Upper lobe of left lung (tissue), 6 donors: ENCODE data around the gene PSMA6. TPM values are rescaled to one million over a fixed set of nuclear protein-coding genes. Genes with fewer than 3 reads are reported as not detected.
A peak's percentile ranks its signal among the peaks of the same experiment; 100 is the strongest.

ENCODE experiments used
- ATAC-seq, 2 donors: fragments of 200-7000 bp; cut with Tn5 transposase; one replicate each; pipeline ENCODE4 v1.9.1; 2022; ENCODE audit warnings: mild to moderate bottlenecking in 2 of 2, moderate library complexity in 2 of 2; ENCODE audit not compliant: low FRiP score in 2 of 2
- DNase-seq, 2 donors: peaks; one replicate each; pipeline ENCODE4 v3.0.0-alpha.2; 2019 to 2020
- H3K27ac ChIP-seq, 4 donors: fragments of 200-600 bp; sonication (generic); one replicate each; pipeline ENCODE4 v1.5.1; 2016 to 2019
- H3K27me3 ChIP-seq, 4 donors: fragments of 200-600 bp; sonication (generic); one replicate each; pipeline ENCODE4 v1.5.1; 2017 to 2019
- H3K36me3 ChIP-seq, 4 donors: fragments of 200-600 bp; sonication (generic); one replicate each; pipeline ENCODE4 v1.5.1; 2016 to 2019
- H3K4me1 ChIP-seq, 4 donors: fragments of 200-600 bp; sonication (generic); one replicate each; pipeline ENCODE4 v1.5.1; 2018 to 2019
- H3K4me3 ChIP-seq, 4 donors: fragments of 200-600 bp; sonication (generic); one replicate each; pipeline ENCODE4 v1.5.1; 2017 to 2019; ENCODE audit warnings: mild to moderate bottlenecking in 2 of 4, moderate library complexity in 1 of 4
- H3K9me3 ChIP-seq, 4 donors: fragments of 200-600 bp; sonication (generic); one replicate each; pipeline ENCODE4 v1.5.1; 2018 to 2019
- CTCF ChIP-seq, 6 experiments: fragments of 450-650 bp in 4 of 6; fragments of 200-600 bp in 2 of 6; sonication (generic) in 2 of 6; IDR thresholded peaks; one replicate each; pipeline ENCODE4 v1.5.1; 2016 to 2019; ENCODE audit warnings: antibody characterized with exemption in 6 of 6
- EP300 ChIP-seq, 4 donors: sonication (generic); formaldehyde crosslinking; IDR thresholded peaks; one replicate each; pipeline ENCODE4 v1.5.1; 2017; ENCODE audit warnings: antibody characterized with exemption in 4 of 4, control low read depth in 2 of 4
- POLR2A ChIP-seq, 4 donors: fragments of 450-650 bp; IDR thresholded peaks; one replicate each; pipeline ENCODE4 v1.5.1; 2016 to 2017; ENCODE audit warnings: antibody characterized with exemption in 4 of 4, mild to moderate bottlenecking in 2 of 4
- POLR2AphosphoS5 ChIP-seq, 2 donors: sonication (generic); formaldehyde crosslinking; IDR thresholded peaks; one replicate each; pipeline ENCODE4 v1.5.1; 2017; ENCODE audit warnings: antibody characterized with exemption in 2 of 2
- WGBS, 2 donors: methylation state at CpG; one replicate each; pipeline ENCODE4 v1.1.5; 2017 to 2018; 5-methylcytosine and 5-hydroxymethylcytosine counted together
- total RNA-seq, 6 donors: library from RNA; depleted of rRNA in 4 of 6; stranded (reverse); fragments of >200 nt in 4 of 6; gene quantifications; one replicate each; pipeline versions ENCODE4 v1.1.0 to v1.2.1, GENCODE V29; 2016 to 2021
- donor health status: DM: no; HTN: no; CAD: no; lungs with moderate emphysema.
- donor health status: DM: no; HTN: yes; CAD: no; lungs with severe emphysema.

Gene PSMA6
- total RNA-seq, 6 donors from 2014 or later = 63.9 to 213 (median 162) TPM

GRCh38 chr14:35286707-35287106, 5.5 kb upstream of the PSMA6 start:
- DNase-seq = no peak
- peak overlapping the region; percentile 65 to 84 (median 73) for H3K27ac ChIP-seq
- WGBS, 2 donors = 63% methylated on average over 1 of the region's 1 CpG
- no peaks in the 10 kb centered on the region for H3K9me3 ChIP-seq
- peaks cover 0 to 3% (median 0%) of the 10 kb centered on the region in 4 donors for H3K36me3 ChIP-seq
- H3K4me3 ChIP-seq = no peak overlapping the region
- no peaks in the 10 kb centered on the region for H3K27me3 ChIP-seq
- peak in 1 of 2 donors; percentile 37 for ATAC-seq
- no peak for TF ChIP-seq CTCF (IDR thresholded peaks at IDR 0.05)
- TF ChIP-seq EP300 (IDR thresholded peaks at IDR 0.05) = no peak
- no peak for TF ChIP-seq POLR2AphosphoS5 (IDR thresholded peaks at IDR 0.05)
- TF ChIP-seq POLR2A (IDR thresholded peaks at IDR 0.05) = peak in 1 of 4 donors; percentile 19
- H3K4me1 ChIP-seq = peaks cover 2 to 26% (median 12%) of the 10 kb centered on the region in 4 donors

GRCh38 chr14:35287431-35288013, 4.7 kb upstream of the PSMA6 start:
- Histone ChIP-seq H3K9me3 (no peaks in the 10 kb centered on the region), H3K4me3 (no peak overlapping the region), H3K4me1 (peaks cover 2 to 26% (median 12%) of the 10 kb centered on the region in 4 donors), H3K27me3 (no peaks in the 10 kb centered on the region), H3K27ac (peak overlapping the region in 3 of 4 donors; percentile 26 to 84 (median 73)), H3K36me3 (peaks cover 0 to under 1% (median 0%) of the 10 kb centered on the region in 4 donors)
- ATAC-seq = no peak
- peak in 1 of 2 donors; percentile 39 for DNase-seq
- 26 to 33% methylated on average over 8 of the region's 8 CpGs for WGBS, 2 donors
- no peak for TF ChIP-seq POLR2AphosphoS5 (IDR thresholded peaks at IDR 0.05)

GRCh38 chr14:35289623-35290022, 2.6 kb upstream of the PSMA6 start:
- no peak for ATAC-seq
- TF ChIP-seq POLR2AphosphoS5 (IDR thresholded peaks at IDR 0.05) (no peak), POLR2A (IDR thresholded peaks at IDR 0.05) (no peak), EP300 (IDR thresholded peaks at IDR 0.05) (no peak), CTCF (IDR thresholded peaks at IDR 0.05) (no peak)
- H3K4me3 ChIP-seq = no peak overlapping the region
- DNase-seq = no peak
- peaks cover 15 to 41% (median 25%) of the 10 kb centered on the region in 4 donors for H3K4me1 ChIP-seq
- no peaks in the 10 kb centered on the region for H3K9me3 ChIP-seq
- H3K27ac ChIP-seq = no peak overlapping the region
- no peaks in the 10 kb centered on the region for H3K27me3 ChIP-seq
- H3K36me3 ChIP-seq = no peaks in the 10 kb centered on the region
- 94 to 97% methylated on average over 3 of the region's 3 CpGs for WGBS, 2 donors

- Histone ChIP-seq H3K4me3 (peak overlapping the region; percentile 43 to 90 (median 65)), H3K27me3 (no peaks in the 10 kb centered on the region), H3K36me3 (no peaks in the 10 kb centered on the region), H3K9me3 (no peaks in the 10 kb centered on the region), H3K27ac (peak overlapping the region; percentile 93 to 99 (median 96)), H3K4me1 (peaks cover 42 to 56% (median 48%) of the 10 kb centered on the region in 4 donors)
- TF ChIP-seq EP300 (IDR thresholded peaks at IDR 0.05) = no peak
- no peak for TF ChIP-seq POLR2A (IDR thresholded peaks at IDR 0.05)
- no peak for TF ChIP-seq POLR2AphosphoS5 (IDR thresholded peaks at IDR 0.05)
- TF ChIP-seq CTCF (IDR thresholded peaks at IDR 0.05) = no peak
- 5 to 7% methylated on average over 13 to 14 of the region's 14 CpGs for WGBS, 2 donors
- DNase-seq (no peak), ATAC-seq (peak; percentile 3 to 43)
Measured at GRCh38 chr14:35292770-35293561, 784 bp downstream of the PSMA6 start.

GRCh38 chr14:35295845-35296161, 3.6 kb downstream of the PSMA6 start:
- Histone ChIP-seq H3K27ac (peak overlapping the region; percentile 1 to 96 (median 75)), H3K9me3 (no peaks in the 10 kb centered on the region), H3K4me3 (peak overlapping the region in 1 of 4 donors; percentile 66), H3K27me3 (no peaks in the 10 kb centered on the region), H3K4me1 (peaks cover 59 to 81% (median 73%) of the 10 kb centered on the region in 4 donors), H3K36me3 (no peaks in the 10 kb centered on the region)
- peak in 1 of 2 donors; percentile 49 for DNase-seq
- TF ChIP-seq POLR2AphosphoS5 (IDR thresholded peaks at IDR 0.05) (no peak), EP300 (IDR thresholded peaks at IDR 0.05) (no peak), CTCF (IDR thresholded peaks at IDR 0.05) (no peak), POLR2A (IDR thresholded peaks at IDR 0.05) (no peak)
- WGBS, 2 donors = 58 to 66% methylated on average over 1 of the region's 1 CpG
- no peak for ATAC-seq
